ENCODE measurements around the gene VWA2. TPM values are rescaled to one million over a fixed set of nuclear protein-coding genes. Genes with fewer than 3 reads are reported as not detected.

Gene VWA2
- polyA plus RNA-seq, 1 donor (not counting 4 experiments of a cell fraction or from before 2014, with no cell fraction given): 0.41 TPM

- Histone ChIP-seq H3K27ac (ENCODE audit: control insufficient read depth, insufficient read depth, low read length) (no peak overlapping the region), H3K4me2 (ENCODE audit: control insufficient read depth, extremely low read depth, insufficient read depth, low read depth, low read length) (no peak overlapping the region), H2AFZ (ENCODE audit: control insufficient read depth, low read length) (no peak overlapping the region), H3K27me3 (ENCODE audit: control insufficient read depth, extremely low read depth, insufficient read depth, low read length) (no peaks in the 10 kb centered on the region), H4K20me1 (ENCODE audit: control insufficient read depth, extremely low read depth, insufficient read depth, low read length) (no peaks in the 10 kb centered on the region), H3K9ac (ENCODE audit: control insufficient read depth, extremely low read depth, insufficient read depth, low read length) (no peak overlapping the region), H3K4me1 (ENCODE audit: control insufficient read depth, extremely low read depth, insufficient read depth, low read length) (peaks cover 18% of the 10 kb centered on the region), H3K9me3 (ENCODE audit: control insufficient read depth, low read depth, low read length) (no peaks in the 10 kb centered on the region), H3K79me2 (ENCODE audit: control insufficient read depth, insufficient read depth, low read length) (no peaks in the 10 kb centered on the region), H3K36me3 (ENCODE audit: control insufficient read depth in 2 of 2, extremely low read depth in 1 of 2, insufficient read depth in 2 of 2, low read length in 2 of 2) (peaks cover 17 to 38% of the 10 kb centered on the region in 2 experiments), H3K9me1 (ENCODE audit: control insufficient read depth, extremely low read depth, insufficient read depth, low read length) (no peaks in the 10 kb centered on the region), H3K4me3 (ENCODE audit: control insufficient read depth in 2 of 3, extremely low read depth in 1 of 3, insufficient read depth in 2 of 3, low read depth in 1 of 3, low read length in 3 of 3) (no peak overlapping the region)
- dilution Hi-C loops (cut with MboI; ENCODE audit: extremely low pct_ligation_motif_present, low sequenced_read_pairs): no loop called here
- no peak for TF ChIP-seq EZH2 (IDR thresholded peaks at IDR 0.05; ENCODE audit: low read length)
- no peak for TF ChIP-seq CTCF (optimal IDR thresholded peaks at IDR 0.05 in 1 of 3, IDR thresholded peaks at IDR 0.05 in 1 of 3, conservative IDR thresholded peaks at IDR 0.05 in 1 of 3; ENCODE audit: extremely low read depth in 1 of 3, insufficient read depth in 2 of 3, low read length in 3 of 3)
- no peak for FAIRE-seq
- no peak for DNase-seq (ENCODE audit: low read depth, low spot score)
These were observed 69.7 kb downstream of the VWA2 start for GRCh38 chr10:114308531-114309363.

GRCh38 chr10:114309364-114309651 lies 70.3 kb downstream of the VWA2 start:
- Histone ChIP-seq H3K4me2 (ENCODE audit: control insufficient read depth, extremely low read depth, insufficient read depth, low read depth, low read length) (no peak overlapping the region), H2AFZ (ENCODE audit: control insufficient read depth, low read length) (no peak overlapping the region), H3K27me3 (ENCODE audit: control insufficient read depth, extremely low read depth, insufficient read depth, low read length) (no peaks in the 10 kb centered on the region), H3K9me3 (ENCODE audit: control insufficient read depth, low read depth, low read length) (no peaks in the 10 kb centered on the region), H3K4me3 (ENCODE audit: control insufficient read depth in 2 of 3, extremely low read depth in 1 of 3, insufficient read depth in 2 of 3, low read depth in 1 of 3, low read length in 3 of 3) (no peak overlapping the region), H3K36me3 (ENCODE audit: control insufficient read depth in 2 of 2, extremely low read depth in 1 of 2, insufficient read depth in 2 of 2, low read length in 2 of 2) (peaks cover 18 to 43% of the 10 kb centered on the region in 2 experiments), H3K4me1 (ENCODE audit: control insufficient read depth, extremely low read depth, insufficient read depth, low read length) (peaks cover 14% of the 10 kb centered on the region), H3K27ac (ENCODE audit: control insufficient read depth, insufficient read depth, low read length) (no peak overlapping the region), H3K9me1 (ENCODE audit: control insufficient read depth, extremely low read depth, insufficient read depth, low read length) (no peaks in the 10 kb centered on the region), H3K79me2 (ENCODE audit: control insufficient read depth, insufficient read depth, low read length) (no peaks in the 10 kb centered on the region), H3K9ac (ENCODE audit: control insufficient read depth, extremely low read depth, insufficient read depth, low read length) (no peak overlapping the region), H4K20me1 (ENCODE audit: control insufficient read depth, extremely low read depth, insufficient read depth, low read length) (no peaks in the 10 kb centered on the region)
- DNase-seq (ENCODE audit: low read depth, low spot score) (no peak), FAIRE-seq (no peak)
- dilution Hi-C loops (cut with MboI; ENCODE audit: extremely low pct_ligation_motif_present, low sequenced_read_pairs): no loop called here
- TF ChIP-seq CTCF (optimal IDR thresholded peaks at IDR 0.05 in 1 of 3, IDR thresholded peaks at IDR 0.05 in 1 of 3, conservative IDR thresholded peaks at IDR 0.05 in 1 of 3; ENCODE audit: extremely low read depth in 1 of 3, insufficient read depth in 2 of 3, low read length in 3 of 3) (no peak), EZH2 (IDR thresholded peaks at IDR 0.05; ENCODE audit: low read length) (no peak)

All from keratinocyte (primary cell).